Endothelial cell of umbilical vein (primary cell): Measurements from ENCODE around the gene ARHGEF28. TPM values are rescaled to one million over a fixed set of nuclear protein-coding genes. Genes with fewer than 3 reads are reported as not detected.

ENCODE experiments used
- BruUV-seq: library from RNA; stranded (reverse); fragments of 400-500 nt; replicated peaks from 2 replicates; lab custom pipeline; 2021; lab: Mats Ljungman, UMichigan
- CTCF ChIA-PET: fragments of 300-600, 350-600 bp; sonication (Branson Sonifier 250); formaldehyde crosslinking; loops from one replicate; lab custom pipeline; 2021; ENCODE audit warnings: antibody characterized with exemption, inconsistent platforms; lab: Charles Lee
- POLR2A ChIA-PET: fragments of 300-600, 350-600 bp; sonication (Branson Sonifier 250); formaldehyde crosslinking; loops from one replicate; lab custom pipeline; 2021; ENCODE audit warnings: antibody characterized with exemption, inconsistent platforms; lab: Charles Lee
- DNase-seq: peaks from one replicate; pipeline ENCODE4 v3.0.0-alpha.2; 2011; ENCODE audit warnings: low read depth, low spot score
- FAIRE-seq: peaks from 2 replicates; lab custom pipeline; 2011; peaks lifted over from hg19 to GRCh38; lab: Jason Lieb, UNC
- H2AFZ ChIP-seq: 2 replicates; pipeline ENCODE4 v1.6.0; 2012; ENCODE audit warnings: low read depth, low read length, control low read depth, inconsistent platforms
- H3K27ac ChIP-seq: 2 replicates; pipeline ENCODE4 v1.5.1; 2011; ENCODE audit warnings: low read depth, mild to moderate bottlenecking, control low read depth, low read length, moderate library complexity; ENCODE audit not compliant: insufficient read depth
- H3K27me3 ChIP-seq, 2 experiments: 2 replicates each; pipeline versions ENCODE4 v1.6.0 to v1.6.1; 2011; ENCODE audit warnings: low read length in 2 of 2, mixed read lengths in 1 of 2; ENCODE audit not compliant: control insufficient read depth in 2 of 2, insufficient read depth in 2 of 2
- H3K36me3 ChIP-seq, 2 experiments: 2 replicates in 1 of 2; 3 replicates in 1 of 2; pipeline ENCODE4 v1.5.1; 2011; ENCODE audit warnings: low read length in 2 of 2, mild to moderate bottlenecking in 1 of 2, moderate library complexity in 1 of 2; ENCODE audit not compliant: control insufficient read depth in 2 of 2, insufficient read depth in 2 of 2; ENCODE audit errors: extremely low read depth in 1 of 2
- H3K4me1 ChIP-seq: 3 replicates; pipeline ENCODE4 v1.5.1; 2011; ENCODE audit warnings: mild to moderate bottlenecking, low read length; ENCODE audit not compliant: control insufficient read depth, insufficient read depth; ENCODE audit errors: extremely low read depth
- H3K4me2 ChIP-seq: 2 replicates; pipeline ENCODE4 v1.6.1; 2011; ENCODE audit warnings: low read length, control low read depth, mixed read lengths; ENCODE audit not compliant: insufficient read depth
- H3K4me3 ChIP-seq, 3 experiments: fragments of 200-600 bp in 1 of 3; sonication (generic), shearing (Covaris generic) in 1 of 3; replicated peaks in 1 of 3; 2 replicates each; pipeline ENCODE4 v1.5.1; 2011 to 2016; ENCODE audit warnings: control low read depth in 3 of 3, low read length in 3 of 3, mild to moderate bottlenecking in 2 of 3, inconsistent platforms in 1 of 3, low read depth in 1 of 3, moderate library complexity in 1 of 3; ENCODE audit not compliant: insufficient read depth in 1 of 3
- H3K79me2 ChIP-seq: 2 replicates; pipeline ENCODE4 v1.6.0; 2012; ENCODE audit warnings: low read length, inconsistent platforms; ENCODE audit not compliant: control insufficient read depth, insufficient read depth
- H3K9ac ChIP-seq: replicated peaks from 2 replicates; pipeline ENCODE3; 2011; ENCODE audit warnings: low read length, control low read depth; ENCODE audit not compliant: insufficient read depth; ENCODE audit errors: extremely low read depth
- H3K9me1 ChIP-seq: replicated peaks from 3 replicates; pipeline ENCODE4 v1.6.0; 2011; ENCODE audit warnings: mild to moderate bottlenecking, low read length; ENCODE audit not compliant: control insufficient read depth, insufficient read depth; ENCODE audit errors: extremely low read depth
- H3K9me3 ChIP-seq: replicated peaks from 2 replicates; pipeline ENCODE4 v1.5.1; 2012; ENCODE audit warnings: low read length, inconsistent platforms; ENCODE audit not compliant: control insufficient read depth, insufficient read depth
- H4K20me1 ChIP-seq: replicated peaks from 2 replicates; pipeline ENCODE3; 2011; ENCODE audit warnings: mild to moderate bottlenecking, low read length; ENCODE audit not compliant: control insufficient read depth, insufficient read depth; ENCODE audit errors: extremely low read depth
- CTCF ChIP-seq, 2 donors: IDR thresholded peaks; 1 replicate in 1 of 2; 2 replicates in 1 of 2; pipeline ENCODE4 v1.5.1; 2011; ENCODE audit warnings: low read length in 2 of 2, mild to moderate bottlenecking in 2 of 2, moderate library complexity in 2 of 2, control low read depth in 1 of 2, inconsistent platforms in 1 of 2, low read depth in 1 of 2; ENCODE audit not compliant: insufficient read depth in 1 of 2; ENCODE audit errors: extremely low read depth in 1 of 2
- EZH2 ChIP-seq: IDR thresholded peaks from 2 replicates; pipeline ENCODE4 v1.6.1; 2012; ENCODE audit warnings: borderline replicate concordance, low read depth, mild to moderate bottlenecking, moderate library complexity, low read length, inconsistent platforms; ENCODE audit not compliant: severe bottlenecking
- FOS ChIP-seq: IDR thresholded peaks from 2 replicates; pipeline ENCODE4 v1.6.1; 2011; ENCODE audit warnings: mild to moderate bottlenecking, low read length, moderate library complexity, borderline replicate concordance; ENCODE audit not compliant: insufficient read depth
- GATA2 ChIP-seq: IDR thresholded peaks from 2 replicates; pipeline ENCODE4 v1.7.0; 2011; ENCODE audit warnings: low read depth, mild to moderate bottlenecking, moderate library complexity, mixed read lengths, low read length; ENCODE audit not compliant: insufficient read length, insufficient read depth
- JUN ChIP-seq: IDR thresholded peaks from 2 replicates; pipeline ENCODE4 v1.6.1; 2011; ENCODE audit warnings: borderline replicate concordance, low read depth; ENCODE audit not compliant: insufficient read length, insufficient read depth
- MAX ChIP-seq: IDR thresholded peaks from 2 replicates; pipeline ENCODE4 v1.6.1; 2011; ENCODE audit not compliant: insufficient read depth, insufficient read length
- MYC ChIP-seq: IDR thresholded peaks from one replicate; pipeline ENCODE4 v1.6.1; 2011; ENCODE audit warnings: mild to moderate bottlenecking, low read depth, low read length
- POLR2A ChIP-seq: IDR thresholded peaks from 2 replicates; pipeline ENCODE4 v1.6.1; 2012; ENCODE audit warnings: low read depth, mild to moderate bottlenecking, control low read depth, low read length
- POLR2AphosphoS5 ChIP-seq: IDR thresholded peaks from 2 replicates; pipeline ENCODE4 v1.6.1; 2012; ENCODE audit warnings: low read depth, mild to moderate bottlenecking, control low read depth, low read length, moderate library complexity; ENCODE audit not compliant: insufficient read depth
- dilution Hi-C: fragments of 300-500 bp; cut with MboI; formaldehyde crosslinking; loops from one replicate; pipeline ENCODE4 v1.15.0; 2019; ENCODE audit warnings: low sequenced_read_pairs; ENCODE audit not compliant: extremely low pct_ligation_motif_present
- intact Hi-C: fragments of 100-400 bp; cut with micrococcal nuclease; formaldehyde crosslinking; loops from one replicate; pipeline ENCODE4 v1.10.0; 2022
- polyA plus RNA-seq, 4 experiments: library from polyadenylated mRNA; depleted of rRNA in 3 of 4; stranded (reverse) in 3 of 4; unstranded in 1 of 4; fragments of >200 nt; gene quantifications; 2 replicates each; pipeline versions ENCODE4 v1.2.1 to v1.2.3, GENCODE V29; 2011 to 2012; ENCODE audit warnings: missing spikeins in 1 of 4
- total RNA-seq: library from RNA; stranded (reverse); gene quantifications from 2 replicates; pipeline ENCODE4 v1.2.3, GENCODE V29; 2021

The ARHGEF28 gene
- total and polyA plus RNA-seq, 2 donors (not counting 3 experiments of a cell fraction or from before 2014, with no cell fraction given), result 29.5 to 108 TPM

- Histone ChIP-seq H3K79me2 (peaks cover 48% of the 10 kb centered on the region), H3K36me3 (peaks cover 4 to 8% of the 10 kb centered on the region in 2 experiments), H3K27me3 (no peaks in the 10 kb centered on the region), H3K4me3 (no peak overlapping the region), H3K4me1 (peaks cover 20% of the 10 kb centered on the region), H3K9ac (no peak overlapping the region), H4K20me1 (peaks cover 4% of the 10 kb centered on the region), H3K4me2 (no peak overlapping the region), H3K27ac (no peak overlapping the region), H3K9me1 (no peaks in the 10 kb centered on the region), H3K9me3 (no peaks in the 10 kb centered on the region), H2AFZ (no peak overlapping the region)
- DNase-seq (peak; percentile 41), FAIRE-seq (no peak)
- TF ChIP-seq POLR2A, result no peak
- TF ChIP-seq MAX, result no peak
- no peak for TF ChIP-seq EZH2
- TF ChIP-seq FOS, result no peak
- TF ChIP-seq GATA2, result no peak
- no peak for TF ChIP-seq JUN
- TF ChIP-seq CTCF (IDR thresholded peaks at IDR 0.05; ENCODE audit: extremely low read depth in 1 of 2, insufficient read depth in 1 of 2, low read depth in 1 of 2, low read length in 2 of 2), result no peak
- no peak for TF ChIP-seq MYC
- no peak for TF ChIP-seq POLR2AphosphoS5
- ChIA-PET POLR2A (no interaction called here), CTCF (interaction anchor here (0.7 to 2.2 kb wide), 3 partner anchors 14 to 162 kb away, joined by 3 to 5 read pairs (median 3); no protein-coding TSS in a partner anchor)
- intact Hi-C loops, result no loop called here
- dilution Hi-C loops, result no loop called here
- no TSS peak for BruUV-seq
Measured at GRCh38 chr5:73770172-73771025, 144.4 kb downstream of the ARHGEF28 start.
